Activated T-cell treated with anti-CD3 and anti-CD28 coated beads for 1 hour (primary cell): ENCODE data around the gene TRUB2.
"Not testable (repeated sequence)": the region's sequence is repeated elsewhere in the genome, so short reads cannot be mapped to it uniquely, and the experiment has no call there.

ENCODE experiments used
- DNase-seq: peaks from one replicate; pipeline ENCODE4 v3.0.0-alpha.2; 2020; ENCODE audit warnings: low read depth

TRUB2 gene

DNA sequence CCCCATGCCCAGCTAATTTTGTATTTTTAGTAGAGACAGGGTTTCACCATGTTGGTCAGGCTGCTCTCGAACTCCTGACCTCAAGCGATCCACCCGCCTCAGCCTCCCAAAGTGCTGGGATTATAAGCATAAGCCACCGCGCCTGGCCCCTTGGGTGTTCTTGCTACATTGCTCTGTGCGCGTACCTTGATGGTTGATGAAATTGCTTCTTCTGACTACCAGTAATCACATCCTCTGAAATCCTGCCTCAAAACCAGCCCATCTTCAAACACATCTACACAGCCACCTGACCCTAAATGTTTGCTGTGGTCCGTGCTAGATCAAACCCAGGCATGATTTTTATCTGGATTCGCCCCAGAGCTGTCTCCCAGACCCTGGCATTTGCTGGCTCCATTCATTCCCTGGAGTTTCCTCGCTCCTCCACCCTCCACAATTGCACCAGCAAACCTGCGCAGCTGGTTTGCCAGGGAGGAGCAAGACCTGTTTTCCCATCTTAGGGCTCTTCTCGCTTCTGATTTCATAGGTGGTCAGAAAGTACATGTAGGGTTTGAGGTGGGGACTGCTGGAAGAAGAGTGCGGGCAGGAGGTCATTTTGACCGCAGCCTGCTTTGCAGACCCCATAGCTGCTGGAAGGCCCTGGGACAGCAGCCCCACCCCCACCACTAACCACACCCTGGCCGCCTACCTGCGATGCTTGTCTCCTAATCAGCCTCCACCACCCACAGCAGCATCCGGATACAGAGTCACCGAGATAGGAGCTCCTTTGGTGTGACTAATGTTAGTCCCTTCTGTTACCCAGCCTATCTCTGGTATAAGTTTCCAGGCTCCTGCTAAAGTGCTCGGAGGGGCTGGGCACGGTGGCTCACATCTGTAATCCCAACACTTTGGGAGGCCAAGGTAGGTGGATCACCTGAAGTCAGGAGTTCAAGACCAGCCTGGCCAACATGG lies 23.4 kb downstream of the TRUB2 start:
- no peak for DNase-seq

- DNase-seq: no peak
Measured at GRCh38 chr9:128297221-128297773, 24.9 kb downstream of the TRUB2 start.

- DNase-seq: no peak
Measured at GRCh38 chr9:128296340-128297220, 25.7 kb downstream of the TRUB2 start.

DNA sequence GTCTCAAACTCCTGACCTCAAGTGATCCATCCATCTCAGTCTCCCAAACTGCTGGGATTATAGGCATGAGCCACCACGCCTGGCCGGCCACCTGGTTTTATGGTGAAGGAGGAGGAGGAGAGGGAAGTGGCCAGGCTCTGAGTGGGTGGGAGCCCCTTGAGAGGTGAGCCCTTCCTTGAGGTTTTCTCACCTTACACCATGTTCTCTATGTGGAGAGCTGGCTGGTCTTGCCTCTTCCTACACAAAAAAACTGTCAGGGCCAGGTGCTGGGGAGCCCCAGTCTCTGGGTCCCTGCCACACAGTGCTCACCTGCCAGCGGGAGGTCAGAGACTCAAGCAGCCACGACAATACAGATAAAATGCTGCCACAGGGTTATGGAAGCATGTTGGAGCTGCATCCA lies 28.1 kb downstream of the TRUB2 start:
- DNase-seq: no peak

- DNase-seq: no peak
Measured at GRCh38 chr9:128293091-128293490, 29.2 kb downstream of the TRUB2 start.

- no peak for DNase-seq
Measured at GRCh38 chr9:128292009-128292408, 30.2 kb downstream of the TRUB2 start.

- no peak for DNase-seq
Measured at GRCh38 chr9:128288273-128289004, 33.8 kb downstream of the TRUB2 start.

DNA sequence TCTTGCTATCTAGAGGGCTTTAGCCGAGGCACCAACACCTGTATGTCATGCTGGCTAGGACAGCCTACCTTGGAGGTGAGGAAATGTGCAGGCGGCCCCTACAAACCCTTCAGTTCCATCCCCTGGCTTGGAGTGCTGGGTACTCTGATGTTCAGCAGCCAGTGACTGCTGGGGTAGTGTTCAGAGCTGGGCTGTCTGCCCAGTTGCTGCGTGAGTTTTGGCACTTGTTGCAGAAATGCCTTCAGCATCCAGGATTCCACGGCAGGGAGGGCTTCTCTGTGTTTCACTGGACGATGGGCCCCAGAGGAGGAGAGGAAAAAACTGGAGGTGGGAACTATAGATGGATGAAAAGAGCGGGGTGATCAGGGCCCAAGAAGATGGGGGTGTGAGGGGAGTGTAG lies 35.8 kb downstream of the TRUB2 start:
- no peak for DNase-seq

- no peak for DNase-seq
Measured at GRCh38 chr9:128285033-128285784, 37.0 kb downstream of the TRUB2 start.

DNA sequence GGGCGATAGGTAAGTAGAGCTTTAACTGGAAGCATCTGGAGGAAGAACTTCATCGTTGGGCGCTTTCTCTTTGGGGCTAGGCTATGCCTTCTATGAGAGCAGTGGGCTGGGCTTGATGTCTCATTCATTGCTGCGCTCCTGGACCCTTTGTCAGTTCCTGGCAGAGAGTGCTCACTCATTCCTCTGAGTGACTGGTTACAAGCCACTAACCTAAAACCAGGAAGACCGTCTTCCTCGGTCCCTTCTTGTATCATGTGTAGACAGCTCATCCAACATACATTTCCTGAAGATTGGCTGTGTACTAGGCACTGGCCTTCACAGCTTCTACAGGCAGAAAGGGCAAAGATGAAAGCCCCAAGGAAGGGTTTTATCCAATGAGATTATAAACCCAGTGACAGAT lies 39.7 kb downstream of the TRUB2 start:
- no peak for DNase-seq

GRCh38 chr9:128280084-128280622 lies 42.1 kb downstream of the TRUB2 start:
- DNase-seq: no peak

DNA sequence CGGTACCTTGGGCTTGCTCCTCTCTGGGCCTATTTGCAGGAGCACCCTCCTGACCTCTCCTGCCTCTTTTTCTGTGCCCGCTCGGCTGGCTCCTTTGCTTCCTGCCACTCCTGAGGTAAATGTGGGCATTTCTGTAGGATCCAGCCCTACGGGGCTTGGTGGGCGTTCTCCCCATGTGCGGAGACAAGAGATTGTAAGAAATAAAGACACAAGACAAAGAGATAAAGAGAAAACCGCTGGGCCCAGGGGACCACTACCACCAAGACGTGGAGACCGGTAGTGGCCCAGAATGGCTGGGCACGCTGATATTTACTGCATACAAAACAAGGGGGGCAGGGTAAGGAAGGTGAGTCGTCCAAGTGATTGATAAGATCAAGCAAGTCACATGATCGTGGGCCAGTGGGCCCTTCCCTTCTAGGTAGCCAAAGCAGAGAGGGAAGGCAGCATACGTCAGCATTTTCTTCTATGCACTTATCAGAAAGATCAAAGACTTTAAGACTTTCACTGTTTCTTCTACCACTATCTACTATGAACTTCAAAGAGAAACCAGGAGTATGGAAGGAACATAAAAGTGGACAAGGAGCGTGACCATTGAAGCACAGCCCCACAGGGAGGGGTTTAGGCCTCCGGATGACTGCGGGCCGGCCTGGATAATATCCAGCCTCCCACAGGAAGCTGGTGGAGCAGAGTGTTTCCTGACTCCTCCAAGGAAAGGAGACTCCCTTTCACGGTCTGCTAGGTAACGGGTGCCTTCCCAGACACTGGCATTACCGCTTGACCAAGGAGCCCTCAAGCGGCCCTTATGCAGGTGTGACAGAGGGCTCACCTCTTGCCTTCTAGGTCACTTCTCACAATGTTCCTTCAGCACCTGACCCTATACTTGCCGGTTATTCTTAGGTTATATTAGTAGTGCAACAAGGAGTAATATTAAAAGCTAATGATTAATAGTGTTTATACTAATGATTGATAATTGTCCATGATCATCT lies 42.9 kb downstream of the TRUB2 start:
- DNase-seq: not testable (repeated sequence)

GRCh38 chr9:128276574-128277270 lies 45.5 kb downstream of the TRUB2 start:
- DNase-seq: no peak

DNA sequence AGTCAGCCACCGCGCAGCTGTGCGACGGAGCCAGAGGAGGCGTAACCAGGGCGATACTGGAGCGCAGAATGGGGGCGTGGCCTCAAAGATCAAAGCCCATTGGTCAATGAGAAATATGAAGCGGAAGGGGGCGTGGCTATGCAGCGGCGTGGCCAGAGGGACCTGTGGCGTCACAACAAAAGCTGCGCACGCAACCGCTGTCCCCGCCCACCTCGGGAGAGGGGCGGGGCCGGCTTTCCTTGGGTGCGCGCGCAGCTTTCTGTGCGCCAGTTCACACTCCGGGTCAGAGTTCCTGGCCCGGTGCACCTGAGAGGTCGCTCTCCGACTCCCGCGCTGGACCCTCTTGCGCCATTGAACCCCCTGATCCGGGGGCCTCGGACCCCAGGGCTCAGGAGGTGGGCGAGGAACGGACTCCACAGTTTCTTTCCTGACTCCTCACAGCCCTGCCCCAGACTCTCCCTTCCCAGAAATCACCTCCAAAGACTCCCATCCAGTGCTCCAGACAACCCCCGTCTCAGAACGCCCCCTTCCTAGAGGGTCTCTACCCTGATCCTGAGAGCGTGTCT lies 46.2 kb downstream of the TRUB2 start, which contains the start of gene SWI5:
Gene SWI5, plus strand, starts transcription at position 269 of the 566 bp plus-strand sequence.
- DNase-seq: peak; percentile 100

GRCh38 chr9:128275198-128276007 lies 46.8 kb downstream of the TRUB2 start, which contains the start of gene GOLGA2:
GOLGA2 (minus strand) TSS chr9:128276007; CDS start chr9:128275976, 31 bp downstream.
- DNase-seq: no peak

GRCh38 chr9:128274245-128274644 lies 48.0 kb downstream of the TRUB2 start:
- no peak for DNase-seq

DNA sequence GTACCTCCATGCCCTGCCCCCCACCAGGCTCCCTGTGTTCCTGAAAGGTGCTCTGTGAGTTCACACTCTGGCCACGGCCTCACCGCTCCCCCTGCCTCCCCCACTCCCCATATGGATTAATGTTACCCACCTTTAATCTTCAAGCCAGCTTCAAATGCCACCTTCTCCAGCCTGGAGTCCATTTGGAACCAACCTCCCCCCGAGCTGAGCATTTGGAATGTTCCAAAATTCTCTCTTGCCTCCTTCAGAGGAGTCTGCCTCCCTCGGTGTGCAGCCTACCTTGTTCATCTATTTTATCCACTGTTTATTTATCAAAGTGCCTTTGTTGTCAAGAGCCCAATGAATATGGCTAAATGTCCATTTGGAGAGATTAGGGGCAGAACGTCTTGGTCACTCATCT lies 50.7 kb downstream of the TRUB2 start:
- DNase-seq: no peak
